ENCODE results near the gene MAGI3.
"Not testable (repeated sequence)": the region's sequence is repeated elsewhere in the genome, so short reads cannot be mapped to it uniquely, and the experiment has no call there.

The MAGI3 gene

GRCh38 chr1:113467991-113468390, 77.7 kb downstream of the MAGI3 start:
- no peak overlapping the region for H3K4me3 ChIP-seq (ENCODE audit: low read depth, low read length)
- TF ChIP-seq CTCF (IDR thresholded peaks at IDR 0.05; ENCODE audit: low read depth, low read length), result no peak

DNA sequence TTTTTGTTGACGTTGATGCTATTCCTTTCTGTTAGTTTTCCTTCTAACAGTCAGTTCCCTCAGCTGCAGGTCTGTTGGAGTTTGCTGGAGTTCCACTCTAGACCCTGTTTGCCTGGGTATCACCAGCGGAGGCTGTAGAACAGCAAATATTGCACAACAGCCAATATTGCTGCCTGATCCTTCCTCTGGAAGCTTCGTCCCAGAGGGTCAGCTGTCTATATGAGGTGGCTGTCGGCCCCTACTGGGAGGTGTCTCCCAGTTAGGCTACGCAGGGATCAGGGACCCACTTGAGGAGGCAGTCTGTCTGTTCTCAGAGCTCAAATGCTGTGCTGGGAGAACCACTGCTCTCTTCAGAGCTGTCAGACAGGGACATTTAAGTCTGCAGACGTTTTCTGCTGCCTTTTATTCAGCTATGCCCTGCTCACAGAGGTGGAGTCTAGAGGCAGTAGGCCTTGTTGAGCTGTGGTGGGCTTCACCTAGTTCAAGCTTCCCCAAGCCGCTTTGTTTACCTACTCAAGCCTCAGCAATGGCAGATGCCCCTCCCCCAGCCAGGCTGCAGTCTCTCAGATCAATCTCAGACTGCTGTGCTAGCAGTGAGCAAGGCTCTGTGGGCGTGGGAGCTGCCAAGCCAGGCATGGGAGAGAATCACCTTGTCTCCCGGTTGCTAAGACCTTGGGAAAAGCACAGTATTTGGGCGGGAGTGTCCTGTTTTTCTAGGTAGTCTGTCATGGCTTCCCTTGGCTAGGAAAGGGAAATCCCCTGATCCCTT, 88.3 kb downstream of the MAGI3 start:
- not testable (repeated sequence) for H3K4me3 ChIP-seq (ENCODE audit: low read depth, low read length)

DNA sequence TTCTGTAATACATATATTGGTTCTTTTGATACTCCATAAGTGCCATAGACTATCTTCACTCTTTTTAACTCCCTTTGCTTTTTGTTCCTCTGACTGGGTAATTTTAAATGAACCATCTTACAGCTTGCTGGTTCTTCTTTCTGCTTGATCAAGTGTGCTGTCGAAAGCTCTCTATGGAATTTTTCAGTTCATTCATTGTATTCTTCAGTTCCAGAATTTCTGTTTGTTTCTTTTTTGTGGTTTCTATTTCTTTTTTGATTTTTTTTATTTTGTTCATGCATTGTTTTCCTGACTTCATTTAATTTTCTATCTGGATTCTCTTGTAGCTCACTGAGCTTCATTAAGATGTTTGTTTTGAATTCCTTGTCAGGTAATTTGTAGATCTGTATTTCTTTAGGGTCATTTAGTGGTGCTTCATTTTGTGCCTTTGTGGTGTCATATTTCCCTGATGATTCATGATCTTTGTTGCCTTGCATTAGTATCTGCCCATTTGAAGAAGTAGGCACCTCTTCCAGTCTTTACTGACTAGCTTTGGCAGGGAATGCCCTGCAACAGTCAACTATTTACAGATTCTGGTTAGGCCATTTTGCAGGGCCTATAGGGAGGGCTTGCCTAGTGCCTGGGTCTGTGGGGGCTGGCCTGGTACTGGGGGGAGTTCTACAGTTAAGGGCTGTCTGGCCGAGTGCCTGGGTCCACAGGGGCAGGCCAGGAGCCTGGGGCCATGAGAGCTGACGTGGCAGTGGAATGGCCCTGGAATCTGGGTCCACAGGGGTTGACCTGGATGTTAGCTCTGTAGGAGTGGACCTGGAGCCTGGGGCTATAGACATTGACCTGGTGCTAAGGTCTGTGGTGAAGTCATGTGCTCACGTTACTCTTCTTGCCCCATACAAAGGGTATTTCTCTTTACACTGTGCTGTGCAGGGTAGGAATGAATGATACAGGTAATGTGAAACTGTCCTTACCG, 89.7 kb downstream of the MAGI3 start:
- TF ChIP-seq CTCF (IDR thresholded peaks at IDR 0.05; ENCODE audit: low read depth, low read length), result no peak
- no peak overlapping the region for H3K4me3 ChIP-seq (ENCODE audit: low read depth, low read length)

- H3K4me3 ChIP-seq (ENCODE audit: low read depth, low read length), result not testable (repeated sequence)
These were observed 94.8 kb downstream of the MAGI3 start for GRCh38 chr1:113485131-113485530.

GRCh38 chr1:113488576-113489177, 98.4 kb downstream of the MAGI3 start:
- no peak overlapping the region for H3K4me3 ChIP-seq (ENCODE audit: low read depth, low read length)
- peak; percentile 27; the same call in 1 of the 2 replicates for TF ChIP-seq CTCF (IDR thresholded peaks at IDR 0.05; ENCODE audit: low read depth, low read length)

DNA sequence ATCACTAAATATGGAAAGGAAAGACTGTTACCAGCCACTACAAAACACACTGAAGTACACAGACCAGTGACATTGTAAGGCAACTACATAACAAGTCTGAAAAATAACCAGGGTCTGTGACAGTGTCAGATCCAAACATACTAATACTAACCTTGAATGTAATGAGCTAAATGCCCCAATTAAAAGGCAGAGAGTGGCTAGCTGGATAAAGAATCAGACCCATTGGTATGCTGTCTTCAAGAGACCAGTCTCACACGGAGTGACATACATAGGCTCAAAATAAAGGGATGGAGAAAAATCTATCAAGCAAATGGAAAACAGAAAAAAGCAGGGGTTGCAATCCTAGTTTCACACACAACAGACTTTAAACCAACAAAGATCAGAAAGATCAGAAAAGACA, 100.1 kb downstream of the MAGI3 start:
- no peak overlapping the region for H3K4me3 ChIP-seq (ENCODE audit: low read depth, low read length)
- TF ChIP-seq CTCF (IDR thresholded peaks at IDR 0.05; ENCODE audit: low read depth, low read length), result no peak

GRCh38 chr1:113493533-113493932, 103.2 kb downstream of the MAGI3 start:
- TF ChIP-seq CTCF (IDR thresholded peaks at IDR 0.05; ENCODE audit: low read depth, low read length), result no peak
- H3K4me3 ChIP-seq (ENCODE audit: low read depth, low read length), result no peak overlapping the region

GRCh38 chr1:113505357-113505756, 115.0 kb downstream of the MAGI3 start:
- TF ChIP-seq CTCF (IDR thresholded peaks at IDR 0.05; ENCODE audit: low read depth, low read length), result no peak
- no peak overlapping the region for H3K4me3 ChIP-seq (ENCODE audit: low read depth, low read length)
